GM12865 (cell line): ENCODE measurements around the gene POU2AF1.

Experiments
- DNase-seq: peaks from one replicate; pipeline ENCODE4 v3.0.0; 2010; ENCODE audit warnings: low read depth
- H3K4me3 ChIP-seq: 2 replicates; pipeline ENCODE4 v1.5.1; 2011; ENCODE audit warnings: mild to moderate bottlenecking, low read depth, low read length, control low read depth
- CTCF ChIP-seq: IDR thresholded peaks from 2 replicates; pipeline ENCODE4 v1.5.1; 2011; ENCODE audit warnings: low read length, control low read depth, low read depth, inconsistent platforms; ENCODE audit not compliant: insufficient read depth; ENCODE audit errors: missing control alignments

Gene POU2AF1

GRCh38 chr11:111421251-111421650 is 42.2 kb upstream of the POU2AF1 start:
- DNase-seq, result no peak
- no peak for TF ChIP-seq CTCF
- H3K4me3 ChIP-seq, result no peak overlapping the region

- no peak overlapping the region for H3K4me3 ChIP-seq
- no peak for TF ChIP-seq CTCF
- DNase-seq, result no peak
These were observed 40.7 kb upstream of the POU2AF1 start for GRCh38 chr11:111419641-111420327.

GRCh38 chr11:111419181-111419580 is 40.1 kb upstream of the POU2AF1 start:
- DNase-seq, result no peak
- no peak for TF ChIP-seq CTCF
- no peak overlapping the region for H3K4me3 ChIP-seq

GRCh38 chr11:111418436-111418787 is 39.3 kb upstream of the POU2AF1 start:
- no peak for TF ChIP-seq CTCF

GRCh38 chr11:111417766-111418435 is 38.8 kb upstream of the POU2AF1 start:
- no peak for TF ChIP-seq CTCF
- DNase-seq, result peak; percentile 95
- peak overlapping the region; percentile 51 for H3K4me3 ChIP-seq

More at GRCh38 chr11:111418436-111418787, 39.3 kb upstream of the POU2AF1 start:
- peak overlapping the region; percentile 30 for H3K4me3 ChIP-seq
- peak; percentile 52 for DNase-seq

GRCh38 chr11:111417011-111417765 is 38.1 kb upstream of the POU2AF1 start:
- H3K4me3 ChIP-seq, result peak overlapping the region; percentile 51
- no peak for TF ChIP-seq CTCF
- DNase-seq, result peak; percentile 95
